Measurements from ENCODE around the gene GAMT.

Gene GAMT

DNA sequence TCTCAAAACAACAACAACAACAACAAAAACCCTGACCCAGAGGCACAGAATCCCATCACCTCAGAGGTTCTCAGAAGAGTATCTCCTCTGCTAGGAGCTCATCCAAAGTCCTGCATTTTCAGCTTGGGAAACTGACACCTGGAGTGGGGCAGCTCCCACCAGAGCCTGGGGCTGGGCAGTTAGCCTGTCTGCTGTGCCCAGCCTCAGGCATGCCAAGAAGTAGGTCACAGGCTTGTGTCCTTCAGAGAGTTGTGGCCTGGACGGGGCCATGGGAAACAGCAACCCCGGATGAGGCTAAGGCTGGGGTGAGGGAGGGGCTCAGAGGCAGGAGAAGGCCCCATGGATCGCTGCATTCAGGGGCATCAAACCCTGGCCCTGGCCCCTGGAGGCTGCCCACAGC lies 15.5 kb downstream of the GAMT start:
- peaks cover 4% of the 10 kb centered on the region for H4K20me1 ChIP-seq (ENCODE audit: insufficient read depth, low read length, poor library complexity, severe bottlenecking)
- H3K4me1 ChIP-seq (ENCODE audit: insufficient read depth, low read length, poor library complexity, severe bottlenecking), result peaks cover 5% of the 10 kb centered on the region
- H3K4me2 ChIP-seq (ENCODE audit: low read depth, low read length, poor library complexity, severe bottlenecking), result no peak overlapping the region
- no peak overlapping the region for H3K9ac ChIP-seq (ENCODE audit: low read depth, low read length, poor library complexity, severe bottlenecking)
- H3K79me2 ChIP-seq (ENCODE audit: insufficient read depth, low read length), result peaks cover 24% of the 10 kb centered on the region
- H3K4me3 ChIP-seq (ENCODE audit: low read length, poor library complexity, severe bottlenecking), result no peak overlapping the region
- no peaks in the 10 kb centered on the region for H3K27me3 ChIP-seq (ENCODE audit: insufficient read depth, low read length, poor library complexity, severe bottlenecking)
- no peaks in the 10 kb centered on the region for H3K9me2 ChIP-seq (replicated peaks; ENCODE audit: low read depth, low read length)
- no peaks in the 10 kb centered on the region for H3K9me3 ChIP-seq (ENCODE audit: insufficient read depth, low read depth, low read length)
- no peak overlapping the region for H2AFZ ChIP-seq (ENCODE audit: low read length)
- H3F3A ChIP-seq (ENCODE audit: low read depth), result no peaks in the 10 kb centered on the region
- H3K36me3 ChIP-seq (ENCODE audit: insufficient read depth, low read length), result peaks cover 7% of the 10 kb centered on the region; the same call in 1 of the 2 replicates
- no peak for TF ChIP-seq CTCF (conservative IDR thresholded peaks at IDR 0.05; ENCODE audit: low read length)
- TF ChIP-seq EZH2phosphoT487 (IDR thresholded peaks at IDR 0.05; ENCODE audit: borderline replicate concordance), result no peak

- 0 out of 2 replicates have a peak overlapping the region, but pooled peaks have one; percentile 87 for H2AFZ ChIP-seq (ENCODE audit: low read length)
- H3F3A ChIP-seq (ENCODE audit: low read depth), result no peaks in the 10 kb centered on the region
- no peaks in the 10 kb centered on the region for H3K9me2 ChIP-seq (replicated peaks; ENCODE audit: low read depth, low read length)
- H3K9ac ChIP-seq (ENCODE audit: low read depth, low read length, poor library complexity, severe bottlenecking), result peak overlapping the region; percentile 83
- no peaks in the 10 kb centered on the region for H3K27me3 ChIP-seq (ENCODE audit: insufficient read depth, low read length, poor library complexity, severe bottlenecking)
- H4K20me1 ChIP-seq (ENCODE audit: insufficient read depth, low read length, poor library complexity, severe bottlenecking), result peaks cover 4% of the 10 kb centered on the region
- TF ChIP-seq CTCF (conservative IDR thresholded peaks at IDR 0.05; ENCODE audit: low read length) (no peak), EZH2phosphoT487 (IDR thresholded peaks at IDR 0.05; ENCODE audit: borderline replicate concordance) (no peak)
- no peaks in the 10 kb centered on the region for H3K9me3 ChIP-seq (ENCODE audit: insufficient read depth, low read depth, low read length)
- H3K36me3 ChIP-seq (ENCODE audit: insufficient read depth, low read length), result peaks cover 6% of the 10 kb centered on the region; the same call in 1 of the 2 replicates
- peak overlapping the region; percentile 96 for H3K4me2 ChIP-seq (ENCODE audit: low read depth, low read length, poor library complexity, severe bottlenecking)
- H3K4me3 ChIP-seq (ENCODE audit: low read length, poor library complexity, severe bottlenecking), result peak overlapping the region; percentile 96
- peaks cover 5% of the 10 kb centered on the region for H3K4me1 ChIP-seq (ENCODE audit: insufficient read depth, low read length, poor library complexity, severe bottlenecking)
- peaks cover 24% of the 10 kb centered on the region for H3K79me2 ChIP-seq (ENCODE audit: insufficient read depth, low read length)
Observed at GRCh38 chr19:1384478-1385110, 16.7 kb downstream of the GAMT start.

DNA sequence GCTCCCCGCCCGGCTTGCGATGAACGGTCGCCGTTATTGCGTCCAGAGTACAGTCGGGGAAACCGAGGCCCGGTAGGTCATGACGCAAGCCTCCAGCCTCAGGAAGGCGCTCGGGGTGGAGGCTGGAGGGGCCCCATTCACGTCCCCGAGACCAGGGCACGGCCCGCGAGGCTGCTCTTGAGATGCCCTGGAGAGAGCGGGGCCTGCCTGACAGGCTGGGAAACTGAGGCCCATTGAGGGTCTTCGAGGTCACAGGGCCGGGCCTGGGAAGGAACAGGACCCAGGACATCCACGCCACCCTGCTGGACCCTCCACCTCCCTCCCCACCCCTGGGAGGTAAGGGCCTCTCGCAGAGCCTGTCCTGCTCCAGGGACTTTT lies 17.3 kb downstream of the GAMT start:
- Histone ChIP-seq H3K9me3 (ENCODE audit: insufficient read depth, low read depth, low read length) (no peaks in the 10 kb centered on the region), H3K9me2 (replicated peaks; ENCODE audit: low read depth, low read length) (no peaks in the 10 kb centered on the region), H3K4me2 (ENCODE audit: low read depth, low read length, poor library complexity, severe bottlenecking) (peak overlapping the region; percentile 96), H3K36me3 (ENCODE audit: insufficient read depth, low read length) (peaks cover 1% of the 10 kb centered on the region; the same call in 1 of the 2 replicates), H3K9ac (ENCODE audit: low read depth, low read length, poor library complexity, severe bottlenecking) (peak overlapping the region; percentile 83), H3K4me1 (ENCODE audit: insufficient read depth, low read length, poor library complexity, severe bottlenecking) (peaks cover 5% of the 10 kb centered on the region), H2AFZ (ENCODE audit: low read length) (peak overlapping the region; percentile 87; the same call in 1 of the 2 replicates), H3F3A (ENCODE audit: low read depth) (no peaks in the 10 kb centered on the region), H3K4me3 (ENCODE audit: low read length, poor library complexity, severe bottlenecking) (peak overlapping the region; percentile 96), H3K27me3 (ENCODE audit: insufficient read depth, low read length, poor library complexity, severe bottlenecking) (no peaks in the 10 kb centered on the region), H3K79me2 (ENCODE audit: insufficient read depth, low read length) (peaks cover 24% of the 10 kb centered on the region), H4K20me1 (ENCODE audit: insufficient read depth, low read length, poor library complexity, severe bottlenecking) (peaks cover 4% of the 10 kb centered on the region)
- TF ChIP-seq EZH2phosphoT487 (IDR thresholded peaks at IDR 0.05; ENCODE audit: borderline replicate concordance) (no peak), CTCF (conservative IDR thresholded peaks at IDR 0.05; ENCODE audit: low read length) (no peak)
